Fibroblast of lung (primary cell): ENCODE data around the gene AREL1. TPM values are rescaled to one million over a fixed set of nuclear protein-coding genes. Genes with fewer than 3 reads are reported as not detected.

Experiments used
- DNase-seq, 2 donors: peaks; one replicate each; pipeline versions ENCODE4 v3.0.0 to v3.0.0-alpha.2; 2010; ENCODE audit warnings: low read depth in 2 of 2
- H2AFZ ChIP-seq: 2 replicates; pipeline ENCODE4 v1.5.1; 2012; ENCODE audit warnings: low read length, control low read depth, inconsistent platforms
- H3K27ac ChIP-seq: 2 replicates; pipeline ENCODE4 v1.5.1; 2011; ENCODE audit warnings: low read length, control low read depth; ENCODE audit not compliant: insufficient read depth
- H3K27me3 ChIP-seq: 2 replicates; pipeline ENCODE4 v1.5.1; 2011; ENCODE audit warnings: mild to moderate bottlenecking, low read length; ENCODE audit not compliant: control insufficient read depth, insufficient read depth
- H3K36me3 ChIP-seq: 2 replicates; pipeline ENCODE4 v1.5.1; 2011; ENCODE audit warnings: low read length; ENCODE audit not compliant: control insufficient read depth, insufficient read depth
- H3K4me1 ChIP-seq: 2 replicates; pipeline ENCODE4 v1.5.1; 2011; ENCODE audit warnings: low read length; ENCODE audit not compliant: control insufficient read depth, insufficient read depth; ENCODE audit errors: extremely low read depth
- H3K4me2 ChIP-seq: 2 replicates; pipeline ENCODE4 v1.5.1; 2011; ENCODE audit warnings: low read length, control low read depth; ENCODE audit not compliant: insufficient read depth; ENCODE audit errors: extremely low read depth
- H3K4me3 ChIP-seq, 4 experiments: fragments of 200-600 bp in 1 of 4; sonication (generic) in 1 of 4; replicated peaks in 1 of 4; 2 replicates each; pipeline ENCODE4 v1.5.1; 2011 to 2016; ENCODE audit warnings: low read length in 4 of 4, low read depth in 3 of 4, mild to moderate bottlenecking in 3 of 4, control low read depth in 2 of 4, inconsistent platforms in 1 of 4, mixed read lengths in 1 of 4; ENCODE audit not compliant: insufficient read depth in 1 of 4; ENCODE audit errors: control extremely low read depth in 1 of 4
- H3K79me2 ChIP-seq: 2 replicates; pipeline ENCODE4 v1.5.1; 2012; ENCODE audit warnings: mild to moderate bottlenecking, low read length, inconsistent platforms; ENCODE audit not compliant: control insufficient read depth, insufficient read depth
- H3K9ac ChIP-seq: 2 replicates; pipeline ENCODE4 v1.5.1; 2011; ENCODE audit warnings: mild to moderate bottlenecking, low read length, control low read depth; ENCODE audit not compliant: insufficient read depth
- H3K9me3 ChIP-seq: 2 replicates; pipeline ENCODE4 v1.5.1; 2012; ENCODE audit warnings: low read depth, low read length; ENCODE audit not compliant: control insufficient read depth, insufficient read depth
- H4K20me1 ChIP-seq: 2 replicates; pipeline ENCODE4 v1.5.1; 2011; ENCODE audit warnings: low read length; ENCODE audit not compliant: control insufficient read depth, insufficient read depth; ENCODE audit errors: extremely low read depth
- CTCF ChIP-seq, 2 donors: IDR thresholded peaks in 1 of 2; conservative IDR thresholded peaks in 1 of 2; 1 replicate in 1 of 2; 2 replicates in 1 of 2; pipeline ENCODE4 v1.5.1; 2011 to 2012; ENCODE audit warnings: low read length in 2 of 2, control low read depth in 1 of 2, inconsistent platforms in 1 of 2, low read depth in 1 of 2, mild to moderate bottlenecking in 1 of 2
- EZH2 ChIP-seq: IDR thresholded peaks from 2 replicates; pipeline ENCODE4 v1.5.1; 2012; ENCODE audit warnings: low read length, control low read depth, mild to moderate bottlenecking; ENCODE audit errors: missing control alignments
- polyA plus RNA-seq, 2 donors: library from polyadenylated mRNA; depleted of rRNA in 1 of 2; stranded (reverse) in 1 of 2; unstranded in 1 of 2; fragments of >200 nt; gene quantifications; 2 replicates each; pipeline ENCODE4 v1.2.1, GENCODE V29; 2011 to 2012; ENCODE audit warnings: missing spikeins in 1 of 2
- total RNA-seq: library from RNA; depleted of rRNA; stranded (reverse); fragments of >200 nt; gene quantifications from 2 replicates; pipeline ENCODE4 v1.2.1, GENCODE V29; 2014

AREL1 gene
- total and polyA plus RNA-seq, 2 donors (not counting 1 experiment from before 2014, with no cell fraction given): 28.2 to 36.5 TPM

DNA sequence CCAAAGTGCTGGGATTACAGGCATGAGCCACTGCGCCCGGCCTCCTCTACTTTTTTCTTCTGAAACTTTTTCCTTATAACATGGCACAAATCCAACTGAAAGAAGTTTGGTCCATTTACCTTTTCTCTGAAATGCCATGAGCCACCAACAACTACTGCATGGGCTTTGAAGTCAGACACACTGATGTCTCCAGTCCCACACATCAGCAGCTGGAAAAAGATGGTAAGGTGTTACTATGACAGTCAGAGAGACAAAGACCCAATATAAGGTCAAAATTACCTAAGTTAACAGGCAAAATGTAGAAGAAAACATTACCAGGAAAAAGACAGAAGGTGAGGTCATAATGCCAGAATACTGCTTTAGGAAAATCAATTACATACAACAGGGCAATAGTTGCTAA, 48.2 kb downstream of the AREL1 start:
- no peak for DNase-seq
- no peak overlapping the region for H3K9ac ChIP-seq
- H3K4me1 ChIP-seq: peaks cover 3% of the 10 kb centered on the region
- TF ChIP-seq EZH2 (no peak), CTCF (conservative IDR thresholded peaks at IDR 0.05 in 1 of 2, IDR thresholded peaks at IDR 0.05 in 1 of 2; ENCODE audit: low read depth in 1 of 2, low read length in 2 of 2) (no peak)
- no peaks in the 10 kb centered on the region for H4K20me1 ChIP-seq
- H3K4me3 ChIP-seq: no peak overlapping the region
- no peaks in the 10 kb centered on the region for H3K27me3 ChIP-seq
- H3K79me2 ChIP-seq: no peaks in the 10 kb centered on the region
- peaks cover 6% of the 10 kb centered on the region for H3K36me3 ChIP-seq
- no peaks in the 10 kb centered on the region for H3K9me3 ChIP-seq
- H3K27ac ChIP-seq: no peak overlapping the region
- H3K4me2 ChIP-seq: no peak overlapping the region
- no peak overlapping the region for H2AFZ ChIP-seq

- no peak overlapping the region for H3K4me3 ChIP-seq
- DNase-seq: no peak
- no peaks in the 10 kb centered on the region for H3K79me2 ChIP-seq
- H3K27me3 ChIP-seq: no peaks in the 10 kb centered on the region
- no peak overlapping the region for H2AFZ ChIP-seq
- TF ChIP-seq EZH2: no peak
- no peak for TF ChIP-seq CTCF (conservative IDR thresholded peaks at IDR 0.05 in 1 of 2, IDR thresholded peaks at IDR 0.05 in 1 of 2; ENCODE audit: low read depth in 1 of 2, low read length in 2 of 2)
- H3K36me3 ChIP-seq: peaks cover 6% of the 10 kb centered on the region
- H3K27ac ChIP-seq: no peak overlapping the region
- no peak overlapping the region for H3K4me2 ChIP-seq
- H3K9me3 ChIP-seq: no peaks in the 10 kb centered on the region
- peaks cover 6% of the 10 kb centered on the region for H3K4me1 ChIP-seq
- no peak overlapping the region for H3K9ac ChIP-seq
- no peaks in the 10 kb centered on the region for H4K20me1 ChIP-seq
These were observed 49.0 kb downstream of the AREL1 start for GRCh38 chr14:74663884-74664283.

DNA sequence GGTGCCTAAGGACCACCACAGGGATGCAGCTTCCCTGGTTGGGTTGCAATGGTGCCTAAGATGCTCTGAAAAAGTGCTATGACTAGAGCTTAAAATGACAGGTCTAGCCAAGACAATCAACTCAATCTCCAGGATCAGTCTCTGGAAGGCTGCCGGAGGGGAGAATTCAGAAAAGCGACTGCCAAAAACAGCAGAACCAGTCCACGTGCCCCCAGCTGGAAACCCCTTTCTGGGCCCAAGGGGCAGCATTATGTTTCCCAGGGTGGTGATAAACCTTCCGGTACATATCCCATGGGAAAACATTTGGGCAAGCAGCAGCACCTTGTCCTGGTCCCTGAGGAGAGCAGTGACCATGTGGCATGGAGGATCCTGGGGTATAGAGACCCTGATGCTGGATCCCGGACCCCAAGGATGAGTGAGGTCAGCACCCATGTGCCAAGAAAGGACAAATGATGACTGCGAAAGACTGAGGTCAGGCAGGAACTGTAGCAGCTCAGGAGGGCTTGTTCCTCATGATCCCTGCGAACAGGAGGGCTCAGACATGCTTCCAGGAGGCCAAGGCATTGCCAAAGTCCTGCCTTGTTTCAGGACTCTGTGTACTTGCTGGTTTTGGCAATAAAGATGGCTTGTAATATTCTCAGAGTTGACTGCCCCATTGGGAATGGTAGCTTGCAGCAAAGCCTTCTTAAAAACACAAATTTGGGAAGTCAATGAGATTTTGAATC, 51.0 kb downstream of the AREL1 start:
- no peak overlapping the region for H3K9ac ChIP-seq
- H3K36me3 ChIP-seq: peaks cover 5% of the 10 kb centered on the region
- no peaks in the 10 kb centered on the region for H4K20me1 ChIP-seq

More for the DNA sequence above, 51.0 kb downstream of the AREL1 start:
- Histone ChIP-seq H2AFZ (no peak overlapping the region), H3K79me2 (no peaks in the 10 kb centered on the region), H3K27ac (no peak overlapping the region), H3K4me3 (no peak overlapping the region), H3K9me3 (no peaks in the 10 kb centered on the region), H3K27me3 (no peaks in the 10 kb centered on the region), H3K4me1 (peaks cover 8% of the 10 kb centered on the region), H3K4me2 (no peak overlapping the region)
- DNase-seq: no peak
- no peak for TF ChIP-seq EZH2
- no peak for TF ChIP-seq CTCF (conservative IDR thresholded peaks at IDR 0.05 in 1 of 2, IDR thresholded peaks at IDR 0.05 in 1 of 2; ENCODE audit: low read depth in 1 of 2, low read length in 2 of 2)
